ENCODE data around the gene TWNK.
A peak's percentile ranks its signal among the peaks of the same experiment; 100 is the strongest.

TWNK gene

GRCh38 chr10:101012525-101013364, 25.4 kb downstream of the TWNK start:
- DNase-seq, result peak; percentile 87

DNA sequence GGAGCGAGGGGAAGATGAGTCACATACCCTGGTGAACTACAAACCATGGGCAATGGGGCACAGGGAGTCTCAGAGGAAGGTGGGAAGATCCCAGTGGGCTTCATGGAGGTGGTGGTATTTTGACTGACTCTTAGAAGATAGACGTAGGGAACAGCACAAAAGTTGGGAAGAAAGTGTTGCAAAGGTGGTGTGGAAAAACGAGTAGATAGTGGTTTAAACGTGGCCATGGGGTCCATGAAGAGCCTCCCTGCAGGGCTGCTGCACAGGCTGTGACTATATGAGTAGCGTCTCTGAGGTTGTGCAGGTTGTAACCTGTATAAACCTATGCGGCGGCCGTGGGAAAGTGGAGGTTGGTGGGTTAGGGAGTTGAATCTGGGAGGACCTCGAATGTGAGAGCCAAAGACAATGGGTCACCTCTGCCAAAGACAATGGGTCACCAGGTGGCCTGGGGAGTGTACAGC, 26.1 kb downstream of the TWNK start:
- no peak for DNase-seq

DNA sequence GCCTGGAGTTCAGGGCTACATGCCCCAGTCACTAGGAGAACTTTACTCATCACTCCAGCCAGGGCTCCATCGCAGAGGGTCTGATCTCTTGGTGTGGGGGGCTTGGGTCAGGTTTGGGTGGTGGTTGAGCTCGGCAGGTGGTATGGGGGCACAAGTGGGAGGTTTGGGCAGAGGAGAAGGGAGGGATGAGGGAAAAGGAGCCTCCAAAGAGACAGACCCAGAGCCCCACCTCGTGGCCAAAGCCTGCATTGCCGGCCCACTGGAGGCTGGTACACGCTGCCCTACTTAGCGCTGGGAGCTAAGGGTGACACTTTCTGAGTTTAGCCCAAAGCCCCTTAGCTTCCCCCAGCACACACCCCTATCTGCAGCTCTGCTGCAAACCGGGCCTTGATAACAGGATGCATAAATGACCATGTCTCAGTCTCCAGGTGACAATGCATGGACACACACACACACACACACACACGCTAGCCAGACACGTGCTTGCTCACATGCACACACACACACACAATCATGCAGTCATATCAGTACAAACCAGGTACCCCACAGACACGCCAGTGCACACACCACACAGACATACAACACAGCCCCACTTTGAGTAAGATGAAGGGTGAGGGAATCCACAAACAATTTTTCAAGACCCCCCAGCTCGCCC, 27.0 kb downstream of the TWNK start:
- peak; percentile 88 for DNase-seq

DNA sequence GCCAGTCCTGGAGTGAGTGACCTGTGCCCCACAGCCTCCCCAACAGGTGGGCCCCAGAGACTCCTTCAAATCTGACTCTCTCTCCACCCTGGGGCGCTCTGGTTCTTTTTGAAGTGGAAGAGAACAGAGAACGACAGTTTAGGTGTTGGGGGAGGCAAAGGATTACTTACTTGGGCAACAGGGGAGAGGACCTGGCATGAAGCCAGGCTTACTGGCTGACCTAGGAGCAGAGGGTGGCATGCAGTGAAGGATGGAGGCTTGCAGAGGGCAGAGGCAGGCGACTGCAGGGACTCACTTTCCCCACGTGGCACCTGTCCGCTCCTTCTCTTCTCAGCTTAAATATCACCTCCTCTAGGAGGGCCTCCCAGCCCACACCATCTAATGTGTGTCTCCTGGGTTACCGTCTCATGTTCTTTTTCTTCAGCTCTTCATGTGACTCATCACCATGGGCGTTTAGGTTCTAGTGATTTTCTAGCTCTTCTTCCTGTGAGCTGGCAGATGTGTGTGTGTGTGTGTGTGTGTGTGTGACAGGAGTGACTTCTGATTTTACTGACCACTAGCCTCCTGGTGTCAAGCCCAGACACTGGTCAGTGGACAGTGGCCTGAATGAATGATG, 27.7 kb downstream of the TWNK start:
- DNase-seq, result peak; percentile 33

GRCh38 chr10:101015582-101015973, 28.2 kb downstream of the TWNK start:
- no peak for DNase-seq

GRCh38 chr10:101016814-101017213, 29.5 kb downstream of the TWNK start:
- no peak for DNase-seq

DNA sequence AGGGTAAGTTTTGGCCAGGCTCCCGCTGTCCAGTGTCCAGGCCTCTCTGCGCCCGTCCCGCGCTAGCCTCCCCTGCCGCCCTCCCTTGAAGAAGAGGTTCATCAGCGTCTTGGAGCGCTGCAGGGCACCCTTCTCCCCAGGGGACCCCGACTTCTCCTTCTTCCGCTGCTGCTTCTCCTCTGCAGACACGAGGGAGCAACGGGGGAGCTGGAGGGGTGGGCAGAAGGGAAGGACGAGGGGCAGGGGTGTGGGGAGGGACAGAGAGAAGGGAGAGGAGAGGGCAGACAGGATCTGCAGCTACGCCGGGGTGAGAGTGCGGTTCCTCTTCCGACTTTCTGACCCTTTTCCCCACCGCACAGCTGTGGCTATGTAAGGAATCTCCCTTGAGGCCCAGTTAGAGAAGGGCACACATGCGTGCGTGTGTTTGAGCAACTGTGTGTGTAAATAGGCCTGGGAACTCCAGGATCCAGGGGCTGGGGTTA, 30.8 kb downstream of the TWNK start:
- DNase-seq, result no peak

- peak; percentile 91 for DNase-seq
Measured at GRCh38 chr10:101018600-101019439, 31.5 kb downstream of the TWNK start.

- DNase-seq, result no peak
Measured at GRCh38 chr10:101019440-101019703, 32.0 kb downstream of the TWNK start.

DNA sequence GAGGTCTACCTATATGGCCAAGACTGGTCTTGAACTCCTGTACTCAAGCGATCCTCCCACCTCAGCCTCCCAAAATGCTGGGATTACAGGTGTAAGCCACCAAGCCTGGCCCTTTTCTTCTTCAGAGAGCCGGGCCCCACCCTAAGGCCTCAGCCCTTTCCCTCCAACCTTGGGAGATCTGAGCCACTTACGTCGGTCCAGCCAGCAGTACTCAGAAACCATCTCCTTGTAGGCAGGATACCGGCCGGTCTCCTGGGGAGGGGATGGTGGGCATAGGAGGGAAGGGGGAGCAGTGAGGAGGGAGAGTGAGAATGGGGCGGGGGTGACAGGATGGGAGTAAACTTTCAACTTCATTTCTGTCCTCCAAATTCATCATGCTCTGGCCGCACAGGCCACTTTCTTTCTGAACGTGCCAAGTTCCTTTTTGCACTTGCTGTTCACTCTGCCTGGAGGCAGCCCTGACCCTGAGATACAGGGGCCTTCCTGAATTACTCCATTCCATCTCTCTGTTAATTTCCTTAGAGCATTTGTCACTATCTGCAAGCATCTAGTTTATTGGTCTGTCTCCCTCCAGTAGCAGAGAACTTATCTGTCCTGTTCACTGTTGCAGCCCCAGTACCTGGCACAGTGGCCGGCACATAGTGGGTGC, 33.2 kb downstream of the TWNK start:
- DNase-seq, result no peak

- DNase-seq, result no peak
Measured at GRCh38 chr10:101021239-101021638, 33.9 kb downstream of the TWNK start.

GRCh38 chr10:101021692-101022251, 34.4 kb downstream of the TWNK start:
- DNase-seq, result no peak

- DNase-seq, result no peak
Measured at GRCh38 chr10:101022967-101023705, 35.8 kb downstream of the TWNK start.

DNA sequence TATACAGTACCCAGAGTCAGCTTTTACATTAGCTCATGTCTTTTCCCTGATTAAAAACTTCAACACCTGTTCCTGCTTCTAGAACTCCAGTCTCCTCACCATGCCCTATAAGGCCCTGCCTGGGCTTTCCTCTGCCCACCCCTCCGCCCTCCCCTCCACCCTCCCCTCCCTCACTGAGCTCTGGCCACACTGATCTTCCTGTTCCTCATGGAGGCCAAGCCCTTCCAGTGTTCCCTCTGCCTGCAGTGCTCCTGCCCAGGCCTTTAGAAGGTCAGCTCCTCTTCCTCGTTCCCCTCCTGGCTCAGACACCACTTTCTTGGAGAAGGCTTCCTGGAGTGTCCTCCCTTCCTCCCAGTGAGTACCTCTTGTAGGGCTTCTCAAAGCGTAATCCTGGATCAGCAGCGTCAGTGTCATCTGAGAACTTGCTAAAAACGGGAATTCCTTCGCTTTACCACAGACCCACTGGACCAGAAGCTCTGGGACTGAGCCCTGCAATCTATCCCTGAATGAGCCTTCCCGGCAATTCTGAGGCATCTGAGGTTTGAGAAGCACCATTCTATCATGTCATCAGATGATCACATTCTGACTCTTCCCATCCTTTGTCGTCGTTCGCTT, 39.9 kb downstream of the TWNK start:
- DNase-seq, result no peak

- no peak for DNase-seq
Measured at GRCh38 chr10:101028446-101029337, 41.3 kb downstream of the TWNK start.

DNA sequence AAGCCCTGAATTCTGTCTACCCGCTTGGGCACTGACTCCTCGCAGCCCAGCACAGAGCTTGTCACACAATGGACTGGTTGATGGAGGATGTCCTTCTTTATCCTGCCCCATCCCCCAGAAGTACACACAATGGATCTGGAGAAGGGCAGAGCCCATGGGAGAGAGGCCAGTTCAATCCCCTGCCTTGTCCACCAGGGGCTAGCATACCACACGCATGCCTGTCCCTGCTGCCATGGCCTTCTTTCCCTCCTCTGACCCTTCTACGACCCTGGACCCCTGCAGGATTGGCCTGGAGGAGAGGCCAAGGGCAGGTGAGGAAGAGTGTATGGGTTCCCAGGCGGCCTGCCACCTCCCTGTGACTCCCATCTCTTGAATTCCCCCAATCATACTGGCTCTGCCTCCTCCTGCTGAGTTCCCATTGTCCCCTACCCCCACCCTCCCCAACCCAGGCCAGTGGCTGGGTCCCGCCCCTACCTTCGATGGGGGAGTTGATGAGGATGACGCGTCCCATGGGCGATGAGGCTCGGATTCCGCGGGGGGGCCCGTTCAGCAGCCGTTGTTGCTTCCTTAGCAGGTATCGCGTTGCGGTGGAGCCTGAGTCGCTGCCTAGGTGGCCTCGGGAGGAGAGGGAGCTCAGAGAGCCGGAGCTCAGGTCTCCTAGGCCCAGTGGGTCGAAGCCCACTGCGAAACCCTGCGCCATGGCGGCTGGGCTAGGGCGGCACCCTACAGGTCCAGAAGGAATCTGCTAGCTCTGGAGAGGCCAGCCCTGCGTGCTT, 42.4 kb downstream of the TWNK start:
- DNase-seq, result no peak

DNA sequence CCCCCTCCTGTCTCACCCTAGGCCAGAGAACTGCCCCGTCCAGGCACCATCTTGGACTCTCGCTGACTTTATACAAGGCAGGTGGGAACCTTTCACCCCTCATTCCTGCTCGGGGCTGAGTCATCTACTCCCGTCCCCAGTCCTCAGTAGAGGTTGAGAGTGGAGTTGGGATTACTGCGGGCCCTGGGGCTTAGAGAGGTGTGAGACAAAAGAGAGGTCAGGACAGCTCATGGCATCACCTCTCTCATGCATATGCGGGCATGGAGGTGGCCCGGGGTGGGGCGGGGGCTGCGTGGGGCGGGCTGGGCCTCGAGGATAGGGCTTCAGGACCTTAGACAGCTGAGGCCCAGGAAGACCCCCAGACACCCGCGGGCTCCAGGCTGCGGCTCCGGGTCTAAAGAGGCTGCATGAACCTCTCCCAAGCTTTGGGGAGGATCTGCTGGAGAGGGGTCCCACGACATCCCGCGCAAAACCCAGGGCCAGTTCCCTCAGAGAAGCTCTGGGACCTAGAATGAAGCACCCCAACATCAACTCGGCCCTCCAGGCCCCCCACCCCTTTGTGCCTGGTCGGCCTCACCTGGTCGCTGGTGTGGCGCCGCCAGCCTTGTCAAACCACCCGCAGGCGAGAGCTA, 43.3 kb downstream of the TWNK start:
- DNase-seq, result no peak

- peak; percentile 98 for DNase-seq
Measured at GRCh38 chr10:101031128-101031795, 43.9 kb downstream of the TWNK start, which contains the start of the genes PDZD7 and SFXN3. TSS of gene PDZD7 (minus strand) at chr10:101031129. CDS start at chr10:101030219, 910 bp downstream. TSS of gene SFXN3 (plus strand) at chr10:101031234. CDS start at chr10:101034695, 3,461 bp downstream.
